SKM-1 treated with dmso at 0.1 percent for 144 hours (cell line): Measurements from ENCODE around the gene TRH.
"Not testable (repeated sequence)": the region's sequence is repeated elsewhere in the genome, so short reads cannot be mapped to it uniquely, and the experiment has no call there.

Experiments
- DNase-seq: peaks from one replicate; lab custom pipeline; 2025; ENCODE audit not compliant: unreplicated experiment; lab: John Stamatoyannopoulos, UW

Gene TRH

DNA sequence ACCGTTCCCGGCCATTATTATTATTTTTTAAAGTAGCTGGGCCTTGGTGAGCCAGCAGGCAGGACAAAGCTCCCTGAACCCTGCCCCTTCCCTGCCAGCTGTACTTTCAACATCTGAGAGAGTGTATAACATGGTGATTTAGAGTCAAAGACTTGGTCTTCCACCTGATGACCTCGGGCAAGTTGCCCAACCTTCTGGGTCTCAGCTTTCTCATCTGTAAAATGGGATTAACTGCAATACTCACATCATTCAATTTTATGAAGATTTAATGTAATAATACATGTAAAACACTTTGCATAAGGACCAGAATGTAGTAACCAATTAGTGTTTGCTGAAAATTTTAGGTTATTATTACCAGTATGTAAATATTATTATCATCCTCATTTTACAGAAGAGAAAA, 11.9 kb upstream of the TRH start:
- DNase-seq: no peak

DNA sequence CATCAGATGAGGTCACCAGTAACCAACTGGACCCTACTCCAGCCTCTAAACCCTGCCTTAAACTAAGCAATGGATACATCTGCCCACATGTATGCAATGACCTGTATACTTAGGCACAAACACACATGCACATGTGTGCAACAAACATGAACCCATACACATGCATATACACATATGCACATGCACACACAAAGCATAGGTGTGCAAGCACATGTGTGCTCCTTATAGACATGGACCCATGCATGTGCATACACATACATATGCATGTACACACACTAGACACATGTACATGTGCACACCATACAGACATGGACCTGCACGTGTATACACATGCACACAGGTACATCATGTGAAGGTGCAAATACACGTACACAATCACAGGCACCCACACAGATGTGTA, 8.6 kb upstream of the TRH start:
- no peak for DNase-seq

DNA sequence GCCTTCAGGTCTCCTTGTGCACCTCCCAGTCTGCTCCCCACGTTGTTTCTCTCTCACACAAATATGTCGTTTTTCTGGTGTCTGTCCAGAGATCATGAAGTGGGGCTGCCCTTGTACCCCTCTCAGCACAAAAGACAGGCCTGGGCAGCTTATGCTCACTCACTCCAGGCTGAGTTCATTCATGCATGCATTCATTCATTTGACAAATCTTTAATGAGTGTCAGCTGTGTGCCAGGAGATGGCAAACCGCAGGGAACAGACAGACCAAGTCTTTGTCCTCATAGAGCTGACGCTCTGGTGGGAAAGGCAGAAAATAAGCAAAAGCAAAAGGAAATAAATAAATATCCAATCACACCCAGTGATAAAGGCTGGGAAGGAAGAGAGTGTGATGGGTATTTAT, 7.6 kb upstream of the TRH start:
- no peak for DNase-seq

DNA sequence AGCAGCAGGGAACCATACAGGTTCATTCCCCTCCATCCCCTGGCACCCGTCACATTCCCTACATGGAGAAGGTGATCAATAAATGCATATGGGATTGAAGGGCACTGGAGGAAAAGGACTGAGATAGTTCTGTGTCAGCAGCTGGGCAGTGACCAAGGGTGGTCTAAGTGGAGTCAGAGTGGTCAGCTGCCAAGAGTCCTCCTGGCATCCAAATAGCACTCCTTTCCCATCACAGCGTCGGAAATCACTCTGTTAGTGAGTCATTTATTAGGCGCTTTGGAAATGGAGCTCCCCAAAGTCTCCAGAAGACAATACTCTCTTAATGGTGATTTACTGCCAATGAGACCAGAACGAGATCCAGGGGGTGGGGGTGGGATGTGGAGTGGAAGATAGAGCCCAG, 6.8 kb upstream of the TRH start:
- DNase-seq: no peak

DNA sequence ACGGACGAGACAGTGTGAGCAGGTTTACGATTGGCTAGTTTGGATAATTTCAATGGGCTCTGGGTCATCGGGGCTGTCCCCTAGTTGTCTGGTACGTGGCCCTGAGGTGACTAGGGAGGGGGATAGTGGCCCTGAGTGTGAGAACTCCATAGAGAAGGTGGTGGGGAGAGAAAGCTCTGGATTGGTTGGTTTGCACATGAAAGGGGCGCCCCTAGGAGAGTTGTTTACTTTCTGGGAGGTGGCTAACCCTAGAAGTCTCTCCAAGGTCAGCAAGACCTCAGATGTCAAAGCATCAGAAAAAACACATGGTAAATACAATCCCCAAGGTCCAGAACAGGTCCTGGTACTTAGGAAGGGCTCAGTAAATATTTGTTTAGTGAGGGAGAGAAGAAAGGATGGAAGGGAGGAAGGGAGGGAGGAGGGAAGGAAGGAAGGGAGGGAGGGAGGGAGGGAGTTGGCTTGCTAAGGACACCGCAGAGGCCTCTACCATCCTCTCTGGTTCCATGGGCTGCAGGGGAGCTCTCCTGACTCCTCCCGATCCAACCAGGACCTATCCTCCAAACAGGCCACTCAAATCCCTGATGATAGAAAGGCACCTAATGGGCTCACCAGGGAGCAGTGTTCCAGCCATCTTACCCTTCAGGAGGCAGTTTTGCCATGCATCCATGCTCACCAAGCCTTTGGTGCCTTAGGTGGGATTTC, 3.0 kb upstream of the TRH start:
- DNase-seq: no peak

DNA sequence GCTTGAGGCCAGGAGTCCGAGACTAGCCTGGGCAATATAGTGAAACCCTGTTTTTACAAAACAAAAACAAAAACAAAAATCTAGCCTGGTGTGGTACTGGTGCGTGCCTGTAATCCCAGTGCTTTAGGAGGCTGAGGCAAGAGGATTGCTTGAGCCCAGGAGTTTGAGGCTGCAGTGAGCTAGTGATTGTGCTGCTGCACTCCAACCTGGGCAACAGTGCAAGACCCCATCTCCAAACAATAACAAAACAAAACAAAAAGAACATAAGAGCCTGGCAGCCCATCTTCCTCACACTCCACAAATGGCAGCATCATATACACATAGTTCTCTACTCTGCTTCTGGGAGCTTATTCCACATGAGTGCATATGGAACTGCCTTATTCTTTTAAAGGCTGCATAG, 2.2 kb upstream of the TRH start:
- DNase-seq: no peak

DNA sequence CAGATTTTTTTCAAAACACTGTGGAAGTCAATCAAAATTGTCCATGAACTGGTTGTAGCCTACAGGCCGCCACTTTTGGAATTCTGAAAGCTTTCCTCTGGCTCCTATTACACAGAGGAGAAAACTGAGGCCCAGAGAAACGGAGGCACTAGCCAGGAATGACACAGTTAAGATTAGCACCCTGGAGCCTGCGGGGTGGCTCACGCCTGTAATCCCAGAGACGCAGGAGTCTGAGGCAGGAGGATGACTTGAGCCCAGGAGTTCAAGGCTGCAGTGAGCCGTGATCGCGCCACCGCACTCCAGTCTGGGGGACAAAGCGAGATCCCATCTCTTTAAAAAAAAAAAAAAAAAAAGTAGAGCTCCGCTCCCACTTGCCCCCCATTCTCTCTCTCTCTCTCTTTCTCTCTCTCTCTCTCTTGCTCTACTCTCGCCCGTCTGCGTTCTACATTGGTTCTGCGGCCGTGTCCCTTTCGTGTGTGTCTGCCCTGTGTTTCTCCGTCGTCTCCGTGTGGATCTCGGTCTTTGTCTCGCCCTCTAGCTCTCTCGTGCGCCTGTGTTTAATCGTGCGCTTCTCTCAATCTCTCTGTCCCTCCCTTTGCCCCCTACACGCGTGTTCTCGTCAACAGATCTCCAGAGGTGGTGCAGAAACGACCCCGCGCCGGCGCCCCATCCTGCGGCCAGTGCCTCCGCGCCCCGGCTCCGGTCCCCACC, 512 bp upstream of the TRH start:
- DNase-seq: no peak

DNA sequence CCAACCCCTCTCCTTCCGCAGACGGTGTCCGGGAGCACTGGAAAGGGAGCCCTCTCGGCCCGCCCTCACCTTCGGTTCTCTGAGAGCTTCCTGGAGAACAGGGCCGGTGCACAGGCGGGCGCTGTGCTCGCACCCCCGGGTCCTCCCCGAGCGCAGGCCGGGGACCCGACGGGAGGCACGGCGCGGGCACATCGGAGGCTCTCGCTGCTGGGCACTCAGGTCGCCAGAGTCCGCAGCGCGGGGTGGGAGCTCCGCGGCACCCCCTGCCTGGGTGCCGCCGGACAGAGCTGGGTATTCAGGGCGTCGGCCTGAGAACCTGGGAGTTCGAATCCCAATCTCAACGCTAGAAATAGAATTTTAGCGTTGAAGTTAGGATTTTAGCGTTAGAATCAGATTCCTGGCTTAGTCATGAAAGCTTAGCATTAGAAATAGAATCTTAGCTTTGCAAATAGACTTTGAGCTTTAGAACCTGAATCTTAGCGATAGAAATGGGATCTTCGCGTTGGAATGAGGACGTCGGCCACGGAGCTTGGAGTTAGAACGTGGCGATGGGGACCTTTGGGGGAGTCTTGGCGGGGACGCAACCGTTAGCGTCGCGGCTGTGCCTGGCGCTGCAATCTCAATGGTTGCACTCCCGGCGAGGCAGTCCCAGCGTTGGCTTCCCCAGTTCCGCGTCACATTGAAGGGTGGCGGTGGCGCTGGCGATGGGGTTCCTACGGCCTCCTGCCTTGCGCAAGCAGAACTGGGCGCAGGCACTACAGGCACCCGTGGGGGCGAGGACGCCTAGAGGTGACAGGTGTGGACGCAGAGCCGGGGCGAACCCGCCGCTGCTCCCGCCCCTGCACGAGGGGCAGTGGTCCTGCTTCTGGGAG, 549 bp downstream of the TRH start:
- DNase-seq: no peak

DNA sequence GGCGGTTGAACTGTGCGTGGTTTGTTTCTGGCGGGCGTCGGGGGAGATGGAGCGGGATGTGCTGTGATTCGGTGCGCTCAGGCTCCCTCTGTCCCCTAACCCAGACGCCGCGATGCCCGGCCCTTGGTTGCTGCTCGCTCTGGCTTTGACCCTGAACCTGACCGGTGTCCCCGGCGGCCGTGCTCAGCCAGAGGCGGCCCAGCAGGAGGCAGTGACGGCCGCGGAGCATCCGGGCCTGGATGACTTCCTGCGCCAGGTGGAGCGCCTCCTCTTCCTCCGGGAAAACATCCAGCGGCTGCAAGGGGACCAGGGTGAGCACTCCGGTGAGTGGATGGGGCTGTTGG, 1.2 kb downstream of the TRH start:
- no peak for DNase-seq

DNA sequence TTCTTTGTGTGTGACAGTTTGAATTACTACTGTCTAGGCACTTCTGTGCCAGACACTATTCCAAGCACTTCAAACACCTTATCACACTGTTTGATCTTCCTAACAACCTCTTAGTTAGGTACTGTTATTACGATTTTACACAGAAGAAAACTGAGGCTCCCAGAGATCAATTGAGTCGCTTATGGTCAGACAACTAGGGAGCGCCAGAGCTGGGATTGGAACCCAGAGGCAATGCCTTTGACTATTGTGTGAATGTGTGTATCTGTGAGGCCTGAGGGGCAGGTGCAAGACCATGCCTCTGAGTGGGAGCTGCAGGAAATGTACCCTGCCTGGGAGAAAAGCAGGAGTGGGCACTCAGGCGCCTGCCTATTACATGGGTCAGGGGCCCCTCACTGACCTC, 1.8 kb downstream of the TRH start:
- DNase-seq: no peak

DNA sequence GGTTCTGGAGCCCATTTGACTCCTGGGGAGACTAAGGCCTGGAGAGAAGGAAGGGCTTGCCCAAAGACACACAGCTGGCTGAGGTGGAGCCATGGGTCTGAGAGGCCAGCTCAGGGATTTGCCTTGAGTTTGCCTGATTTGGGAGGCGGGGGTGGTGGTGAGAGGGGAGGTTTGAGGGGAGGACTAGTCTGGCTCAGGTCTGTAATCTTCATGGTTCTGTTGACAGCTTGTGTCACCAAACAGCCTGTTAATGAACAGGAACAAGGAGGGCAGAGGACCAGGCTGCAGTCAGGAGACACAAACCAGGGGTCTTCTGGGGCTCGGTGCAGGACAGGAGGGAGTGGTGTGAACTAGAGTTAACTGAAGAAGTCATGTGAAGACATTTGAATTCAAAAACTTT, 3.6 kb downstream of the TRH start:
- DNase-seq: no peak

DNA sequence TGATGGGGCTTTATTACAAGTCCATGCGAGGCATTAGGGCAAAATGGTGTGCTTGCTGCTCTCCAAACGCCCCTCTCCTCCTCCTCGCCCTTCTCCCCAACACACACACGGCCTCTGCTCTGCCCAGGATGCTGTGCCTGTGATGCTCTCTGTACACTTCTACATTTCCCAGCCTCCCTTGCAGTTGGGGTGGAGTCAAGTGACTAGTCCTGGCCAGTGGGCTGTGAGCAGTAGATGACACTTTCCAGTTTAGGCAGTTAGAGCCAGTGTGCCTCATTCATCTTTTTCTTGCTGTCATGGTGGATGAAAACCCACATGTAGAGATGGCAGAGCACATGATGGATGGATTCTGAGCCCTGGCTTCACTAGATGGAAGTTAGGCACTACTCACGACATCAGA, 5.4 kb downstream of the TRH start:
- DNase-seq: no peak

DNA sequence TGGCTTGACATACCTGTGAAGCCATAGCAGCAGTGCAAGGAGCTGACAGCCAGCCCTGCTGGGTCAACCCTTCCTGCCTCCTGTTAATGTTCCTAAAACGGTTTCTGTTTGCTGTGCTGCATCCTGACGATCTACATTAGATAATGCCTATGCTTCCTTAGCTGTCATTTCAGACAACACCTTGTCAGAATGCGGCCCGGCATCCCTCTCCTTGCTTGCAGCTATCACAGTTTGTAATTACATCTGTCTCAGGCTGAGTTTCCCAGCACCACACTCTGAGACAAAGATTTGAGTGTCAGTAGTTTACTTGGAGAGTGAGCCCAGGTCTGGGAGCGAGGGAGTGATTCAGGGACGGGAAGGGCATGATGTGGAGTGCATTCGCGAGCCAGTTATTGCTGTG, 9.0 kb downstream of the TRH start:
- no peak for DNase-seq

DNA sequence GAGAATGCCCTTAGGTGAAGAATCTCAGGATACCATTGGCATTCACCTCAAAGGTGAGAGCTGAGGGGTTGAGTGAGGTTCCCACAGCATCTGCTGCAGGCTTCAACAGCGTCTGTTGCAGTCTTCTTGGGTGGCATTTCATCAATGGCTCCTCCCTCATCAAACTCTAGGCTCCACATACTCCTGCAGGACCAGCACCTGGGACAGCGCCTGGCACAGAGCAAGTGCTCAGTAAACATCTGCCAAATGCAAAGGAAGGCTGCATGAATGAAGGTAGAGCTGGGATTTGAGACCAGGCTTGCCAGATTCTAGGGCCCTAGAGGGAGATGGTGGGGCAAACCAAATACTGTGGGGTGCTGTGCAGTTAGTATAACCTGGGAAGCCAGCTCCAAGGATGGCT, 9.6 kb downstream of the TRH start:
- no peak for DNase-seq

DNA sequence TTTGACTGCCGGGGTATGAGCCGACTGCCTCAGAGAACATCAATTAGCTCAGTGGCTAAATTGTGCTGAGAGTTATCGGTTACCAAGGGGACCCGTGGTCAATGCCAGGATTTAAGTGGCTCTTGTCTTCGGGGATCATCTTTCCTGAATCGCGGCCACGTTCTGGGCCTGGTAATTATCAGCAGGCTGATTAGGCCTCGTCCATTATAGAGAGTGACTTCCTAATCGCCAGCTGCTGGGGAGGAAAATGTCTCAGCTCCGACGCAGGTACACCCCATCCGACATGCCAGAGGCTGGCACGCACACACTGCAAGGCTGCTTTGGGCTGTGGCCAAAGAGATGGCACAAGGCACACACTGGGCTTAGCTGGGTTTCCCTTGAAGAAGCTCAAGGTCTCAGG, 10.6 kb downstream of the TRH start:
- DNase-seq: no peak

DNA sequence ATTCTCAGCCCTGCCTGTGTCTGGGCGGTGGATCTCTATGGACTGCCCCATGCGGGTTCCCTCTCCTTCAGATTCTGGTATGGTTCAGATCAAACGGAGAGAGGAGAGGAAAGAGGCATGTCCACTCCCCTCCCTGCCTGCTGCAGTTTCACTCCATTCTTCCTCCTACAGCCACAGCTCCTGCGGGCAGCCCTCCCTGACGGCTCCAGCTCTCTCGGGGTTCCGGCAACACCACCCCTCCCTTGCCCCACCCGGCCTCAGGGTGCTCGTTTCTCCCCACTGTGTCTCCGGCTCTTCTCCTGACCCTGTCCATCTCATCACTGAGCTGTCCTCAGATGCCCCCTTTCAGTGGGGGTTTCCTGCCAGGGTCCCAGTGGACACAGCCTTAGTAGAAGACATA, 13.9 kb downstream of the TRH start:
- DNase-seq: no peak

DNA sequence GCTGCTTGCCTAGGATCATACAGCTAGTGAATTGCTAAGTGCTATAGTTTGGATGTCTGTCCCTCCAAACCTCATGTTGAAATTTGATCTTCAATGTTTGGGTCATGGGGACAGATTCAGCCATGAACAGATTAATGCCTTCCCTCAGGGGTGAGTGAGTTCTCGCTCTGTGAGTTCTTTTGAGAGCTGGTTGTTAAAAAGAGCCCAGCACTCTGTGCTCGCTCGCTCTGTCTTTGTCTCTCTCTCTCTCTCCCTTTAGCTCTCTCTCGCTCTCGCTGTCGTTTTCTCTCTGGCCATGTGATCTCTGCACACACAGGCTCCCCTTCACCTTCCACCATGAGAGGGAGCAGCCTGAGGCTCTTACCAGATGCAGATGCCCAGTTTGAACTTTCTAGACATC, 14.9 kb downstream of the TRH start:
- no peak for DNase-seq

DNA sequence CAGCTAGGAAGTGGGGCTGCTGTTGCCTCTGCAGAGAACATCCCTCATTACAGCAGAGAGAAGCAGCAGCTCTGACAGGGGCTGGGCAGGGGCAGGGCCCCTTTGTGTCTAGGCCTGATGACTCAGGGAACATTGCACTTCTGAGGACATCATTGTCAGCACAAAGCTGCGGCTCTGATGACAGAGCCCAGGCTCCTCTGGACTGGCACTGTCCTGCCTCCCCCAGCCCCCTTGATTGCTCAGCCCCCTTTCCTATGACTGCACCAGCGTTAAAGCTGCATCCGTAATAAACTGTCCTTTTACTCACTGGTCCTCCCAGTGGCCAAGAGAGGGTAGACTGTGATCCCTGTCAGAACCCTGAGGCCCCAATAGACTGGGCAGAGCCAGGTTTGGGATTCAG, 18.3 kb downstream of the TRH start:
- no peak for DNase-seq

DNA sequence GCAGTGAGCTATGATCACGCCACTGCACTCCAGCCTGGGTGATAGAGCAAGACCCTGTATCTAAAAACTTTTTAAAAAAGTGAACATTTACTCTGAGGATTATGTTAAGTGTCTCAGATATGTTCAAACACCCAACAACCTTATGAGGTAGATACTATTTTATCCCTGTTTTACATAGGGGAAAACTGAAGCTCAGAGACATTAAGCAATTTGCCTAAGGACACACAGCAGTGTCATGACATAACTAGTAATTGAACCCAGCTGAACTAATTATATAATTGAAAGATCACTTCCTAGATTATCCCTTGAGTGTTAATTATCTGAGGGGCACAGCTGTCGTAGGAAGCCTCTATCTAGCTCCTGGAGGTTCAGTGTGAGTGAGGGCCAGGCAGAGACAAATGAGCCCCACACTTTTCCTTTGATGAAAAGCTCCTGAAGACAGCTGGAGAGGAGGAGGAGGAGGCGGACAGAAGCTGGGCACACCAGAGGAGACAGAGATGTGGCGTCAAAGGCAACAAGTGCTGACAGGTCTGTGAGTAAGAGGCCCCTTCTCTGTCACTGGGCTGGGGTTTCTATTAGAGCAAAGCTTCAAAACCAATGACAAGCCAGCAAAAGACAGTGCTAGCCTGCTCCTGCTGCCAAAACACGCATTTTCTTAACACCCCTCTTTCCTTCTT, 20.5 kb downstream of the TRH start:
- DNase-seq: no peak

DNA sequence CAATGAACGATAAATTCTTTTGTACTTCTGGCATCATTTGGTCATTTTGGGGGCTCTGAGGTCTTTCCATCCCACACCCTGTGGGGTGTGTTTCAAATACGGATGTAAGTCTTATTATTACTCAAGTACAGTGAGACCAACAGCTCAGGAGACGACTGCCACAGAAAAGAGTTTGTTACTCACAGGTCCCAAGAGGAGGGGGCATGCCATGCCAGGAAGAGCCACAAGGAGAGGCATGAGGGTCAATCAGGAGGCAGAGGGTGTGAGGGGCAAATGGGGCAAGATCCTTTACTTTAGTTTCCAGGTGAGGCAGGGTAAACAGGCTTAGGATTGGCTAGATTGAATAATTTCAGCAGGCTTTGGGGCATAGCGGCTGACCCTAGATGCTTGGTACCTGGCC, 21.6 kb downstream of the TRH start:
- DNase-seq: no peak

DNA sequence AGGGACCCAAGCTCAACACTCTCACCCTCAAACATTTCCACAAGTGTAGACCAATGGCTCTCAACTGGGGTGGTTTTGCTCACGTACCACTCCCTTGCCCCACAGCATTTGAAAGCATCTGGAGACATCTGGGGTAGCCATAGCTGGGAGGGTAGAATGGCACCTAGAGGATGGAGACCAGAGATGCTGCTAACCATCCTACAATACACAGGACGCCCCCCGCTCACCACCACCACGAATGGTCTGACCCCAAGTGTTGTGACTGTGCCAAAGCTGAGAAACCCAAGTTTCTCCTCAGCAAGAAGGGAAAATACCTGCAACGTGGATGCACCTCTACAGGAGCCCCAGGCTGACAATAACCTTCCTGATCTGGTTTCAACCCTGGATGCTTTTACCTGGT, 24.7 kb downstream of the TRH start:
- not testable (repeated sequence) for DNase-seq
